ENCODE data around the gene CXCR6.

The CXCR6 gene

DNA sequence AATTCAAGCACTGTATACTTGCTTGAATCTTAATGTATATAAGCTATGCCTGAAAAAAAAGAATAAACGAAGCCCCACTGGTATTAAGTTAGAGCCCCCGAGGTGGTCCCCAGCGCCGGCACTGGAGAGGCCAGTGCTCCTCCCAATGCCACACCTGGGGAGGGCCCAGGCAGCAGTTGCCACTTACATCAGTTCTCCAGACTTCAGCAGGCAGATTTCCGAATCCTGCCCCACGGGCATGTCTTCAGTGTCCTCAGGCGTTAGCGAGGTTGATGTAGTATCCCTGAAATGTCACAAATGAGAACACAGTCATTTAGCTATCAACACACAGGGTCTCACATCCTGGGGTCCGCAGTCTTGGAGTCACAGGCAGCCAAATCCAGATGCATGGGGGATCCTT is 7.0 kb upstream of the CXCR6 start:
- Mint-ChIP-seq H3K27ac (no peak overlapping the region), H3K36me3 (peaks cover 52% of the 10 kb centered on the region), H3K9me3 (no peaks in the 10 kb centered on the region), H3K4me3 (no peak overlapping the region), H3K4me1 (peaks cover 16% of the 10 kb centered on the region), H3K27me3 (peaks cover 7% of the 10 kb centered on the region)
- CTCF ChIA-PET: interaction anchor here (0.6 to 16.7 kb wide), 3 partner anchors 16 to 168 kb away, joined by 3 to 419 read pairs (median 5); no protein-coding TSS in a partner anchor
- DNase-seq: no peak

DNA sequence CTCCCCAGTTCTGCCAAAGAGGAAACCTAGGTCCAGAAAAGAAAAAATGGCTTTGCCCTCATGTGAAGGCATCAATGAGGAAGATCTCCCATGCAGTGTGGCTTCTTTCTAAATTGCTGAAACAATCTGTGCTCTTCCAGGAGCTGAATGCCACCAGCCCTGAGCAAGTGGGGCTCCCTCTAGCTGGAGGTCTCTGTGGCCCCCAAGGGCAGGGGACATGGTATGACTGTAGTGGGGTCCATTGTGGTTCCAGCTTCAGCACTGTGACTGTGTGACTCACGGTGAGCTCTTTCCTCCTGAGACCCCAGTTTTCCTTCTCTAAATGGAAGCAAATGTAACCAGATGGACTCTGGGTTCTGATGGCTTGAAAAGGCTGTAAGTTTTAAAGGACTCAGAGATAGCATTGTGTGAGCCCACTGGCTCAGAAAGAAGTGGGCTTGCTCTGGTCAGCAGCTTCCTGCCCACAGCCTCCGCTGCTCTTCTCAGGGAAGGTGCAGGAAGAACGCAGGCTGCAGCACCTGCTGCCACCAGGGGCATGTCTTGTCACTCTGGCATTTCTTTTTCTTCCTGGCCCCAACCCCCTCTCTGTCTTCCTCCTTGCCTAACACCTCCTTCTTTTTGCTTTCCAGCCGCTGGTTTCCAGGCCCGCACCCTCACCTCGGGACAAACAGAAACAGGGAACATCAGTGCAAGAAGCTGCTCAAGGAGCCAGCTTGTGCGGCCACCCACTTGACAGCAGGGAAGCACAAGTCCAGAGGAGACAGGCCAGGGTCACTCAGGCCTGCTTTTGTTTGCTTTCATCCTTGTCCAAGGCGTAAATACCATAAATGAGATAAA is 5.8 kb upstream of the CXCR6 start:
- H3K4me3 Mint-ChIP-seq: no peak overlapping the region
- H3K36me3 Mint-ChIP-seq: peaks cover 48% of the 10 kb centered on the region
- H3K9me3 Mint-ChIP-seq: no peaks in the 10 kb centered on the region
- peaks cover 23% of the 10 kb centered on the region for H3K4me1 Mint-ChIP-seq
- H3K27ac Mint-ChIP-seq: no peak overlapping the region
- CTCF ChIA-PET: interaction anchor here (0.5 to 16.7 kb wide), 7 partner anchors 17 to 435 kb away, joined by 3 to 419 read pairs (median 4); no protein-coding TSS in a partner anchor
- H3K27me3 Mint-ChIP-seq: peaks cover 7% of the 10 kb centered on the region
- no peak for DNase-seq

DNA sequence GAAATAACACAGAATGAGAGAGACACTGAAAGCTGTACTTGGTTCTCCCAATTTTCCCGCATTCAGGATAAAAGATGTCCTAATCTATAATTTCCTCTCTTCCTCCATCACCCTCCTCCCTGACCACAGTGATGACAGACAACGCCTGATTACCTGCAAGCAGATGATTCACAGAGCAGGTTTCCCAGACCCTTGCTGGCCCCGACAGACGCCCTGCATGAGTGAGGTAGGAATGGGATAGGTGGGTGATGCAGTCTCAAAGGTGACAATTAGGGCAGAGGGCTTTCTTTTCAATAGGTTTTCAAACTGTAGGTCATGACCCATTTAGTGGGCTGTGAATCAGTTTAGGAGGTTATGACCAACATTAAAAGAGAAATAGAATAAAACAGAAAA is 5.2 kb upstream of the CXCR6 start:
- Mint-ChIP-seq H3K9me3 (no peaks in the 10 kb centered on the region), H3K27me3 (peaks cover 7% of the 10 kb centered on the region), H3K36me3 (peaks cover 42% of the 10 kb centered on the region), H3K27ac (no peak overlapping the region), H3K4me3 (no peak overlapping the region), H3K4me1 (peaks cover 30% of the 10 kb centered on the region)
- no peak for DNase-seq
- CTCF ChIA-PET: interaction anchor here (1.0 to 16.7 kb wide), 24 partner anchors 8 to 440 kb away, joined by 3 to 419 read pairs (median 6); partner anchors contain the start of genes CCR1, CCR5 and LZTFL1

GRCh38 chr3:45938864-45939263 is 4.4 kb upstream of the CXCR6 start:
- Mint-ChIP-seq H3K4me3 (no peak overlapping the region), H3K27ac (no peak overlapping the region), H3K27me3 (peaks cover 7% of the 10 kb centered on the region), H3K4me1 (peaks cover 38% of the 10 kb centered on the region), H3K9me3 (no peaks in the 10 kb centered on the region), H3K36me3 (peaks cover 36% of the 10 kb centered on the region)
- peak; percentile 92 for DNase-seq
- CTCF ChIA-PET: interaction anchor here (0.8 to 16.7 kb wide), 30 partner anchors 9 to 439 kb away, joined by 3 to 419 read pairs (median 5); partner anchors contain the start of genes CCR1, CCR5 and LZTFL1

DNA sequence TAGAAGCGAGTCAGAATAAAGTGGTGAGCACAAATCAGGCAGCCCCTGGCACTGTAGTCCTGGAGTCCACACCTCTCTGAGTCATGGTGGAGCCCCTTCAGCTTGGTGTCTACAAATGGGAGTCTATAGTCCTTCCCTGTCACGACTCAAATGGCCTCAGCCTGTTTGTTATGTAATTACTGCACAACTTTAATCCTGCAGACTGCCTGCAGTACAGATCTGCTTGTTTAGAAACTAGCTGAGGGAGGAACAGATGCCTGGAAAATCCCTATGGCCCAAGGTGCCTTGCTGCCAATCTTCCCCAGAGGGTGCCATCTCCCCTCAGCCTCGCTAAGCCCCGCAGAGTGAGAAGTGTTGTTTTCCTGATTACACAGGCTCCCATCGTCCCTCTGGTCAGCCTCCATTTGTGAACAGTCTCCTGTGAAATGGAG is 3.9 kb upstream of the CXCR6 start:
- Mint-ChIP-seq H3K4me3 (no peak overlapping the region), H3K4me1 (peaks cover 40% of the 10 kb centered on the region), H3K36me3 (peaks cover 32% of the 10 kb centered on the region), H3K27ac (no peak overlapping the region), H3K27me3 (peaks cover 7% of the 10 kb centered on the region), H3K9me3 (no peaks in the 10 kb centered on the region)
- DNase-seq: no peak
- CTCF ChIA-PET: interaction anchor here (0.8 to 16.7 kb wide), 32 partner anchors 9 to 439 kb away, joined by 3 to 419 read pairs (median 4); partner anchors contain the start of genes CCR1, CCR5 and LZTFL1

- CTCF ChIA-PET: interaction anchor here (1.0 to 16.7 kb wide), 16 partner anchors 11 to 438 kb away, joined by 3 to 419 read pairs (median 8); partner anchors contain the start of genes CCR1 and CCR5
- Mint-ChIP-seq H3K4me1 (peaks cover 48% of the 10 kb centered on the region), H3K9me3 (no peaks in the 10 kb centered on the region), H3K27me3 (peaks cover 10% of the 10 kb centered on the region), H3K27ac (no peak overlapping the region), H3K36me3 (peaks cover 34% of the 10 kb centered on the region), H3K4me3 (no peak overlapping the region)
- no peak for DNase-seq
These were observed 3.1 kb upstream of the CXCR6 start for GRCh38 chr3:45940004-45940780.

DNA sequence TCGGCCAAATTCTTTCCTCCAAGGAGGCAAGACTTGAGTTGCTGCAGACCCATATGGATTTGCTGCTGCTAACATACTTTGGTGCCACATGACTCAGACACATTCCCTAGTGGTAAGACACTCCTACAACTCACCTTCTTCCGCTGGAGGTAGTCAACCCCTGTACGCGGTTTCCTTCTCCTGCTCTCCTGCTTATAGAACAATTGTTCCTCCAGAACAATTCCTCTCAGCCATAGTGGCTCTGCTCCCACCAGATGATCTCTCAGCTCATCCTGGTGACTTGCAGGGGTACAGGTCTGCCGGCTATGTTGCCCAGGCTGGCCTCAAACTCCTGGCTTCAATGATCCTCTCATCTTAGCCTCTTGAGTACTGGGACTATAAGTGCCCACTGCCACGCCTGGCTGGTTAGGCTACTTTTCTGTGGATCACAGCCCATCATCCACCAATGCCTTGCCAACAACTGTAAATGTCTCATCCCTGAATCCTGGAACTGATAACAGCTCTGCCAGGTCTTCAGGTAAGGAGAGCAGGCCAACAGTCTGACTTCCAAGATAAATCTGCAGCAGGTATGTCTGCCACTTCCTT is 2.4 kb upstream of the CXCR6 start:
- no peak for DNase-seq
- CTCF ChIA-PET: interaction anchor here (1.0 to 16.7 kb wide), 7 partner anchors 11 to 267 kb away, joined by 3 to 419 read pairs (median 19); partner anchors contain the start of gene CCR1
- Mint-ChIP-seq H3K36me3 (peaks cover 35% of the 10 kb centered on the region), H3K27ac (no peak overlapping the region), H3K9me3 (no peaks in the 10 kb centered on the region), H3K4me3 (no peak overlapping the region), H3K4me1 (peaks cover 51% of the 10 kb centered on the region), H3K27me3 (peaks cover 11% of the 10 kb centered on the region)

DNA sequence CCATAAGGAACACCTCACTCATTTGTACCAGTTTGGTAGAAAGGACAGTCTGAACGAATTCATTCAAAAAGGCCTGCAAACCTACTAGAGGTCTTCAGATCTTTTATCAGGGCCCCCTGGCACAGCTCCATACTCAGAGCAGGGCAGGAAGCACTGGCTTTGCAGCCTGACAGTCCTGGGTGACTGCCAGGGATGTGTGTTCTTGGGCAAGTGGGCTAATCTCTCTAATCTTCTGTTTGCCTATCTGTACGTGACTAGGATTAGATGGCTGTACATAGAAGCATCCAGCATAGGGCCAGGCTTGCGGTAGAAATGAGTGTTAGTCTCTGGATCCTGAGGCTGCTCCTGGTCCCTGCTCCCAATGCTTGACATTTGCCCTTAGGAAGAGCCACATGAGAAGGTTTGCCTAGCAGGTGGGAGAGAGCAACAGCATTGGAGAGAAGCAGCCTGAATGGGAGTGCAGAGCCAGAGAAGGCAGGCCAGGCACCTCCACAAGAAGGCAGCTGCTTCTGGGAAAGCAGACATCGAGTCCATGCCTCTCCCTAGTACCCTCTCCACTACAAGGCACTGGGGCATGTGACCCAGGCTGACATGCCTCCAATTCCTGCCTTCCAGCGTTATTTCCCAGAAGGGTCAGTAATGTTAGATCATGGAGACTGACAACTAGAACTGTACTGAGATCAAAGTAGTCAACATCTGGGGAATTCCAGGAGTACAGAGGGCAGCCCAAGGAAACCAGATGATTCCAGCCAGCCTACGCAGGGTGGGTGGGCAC is 1.0 kb upstream of the CXCR6 start:
- Mint-ChIP-seq H3K4me3 (no peak overlapping the region), H3K4me1 (peaks cover 60% of the 10 kb centered on the region), H3K27ac (no peak overlapping the region), H3K9me3 (no peaks in the 10 kb centered on the region), H3K36me3 (peaks cover 45% of the 10 kb centered on the region), H3K27me3 (peaks cover 11% of the 10 kb centered on the region)
- CTCF ChIA-PET: interaction anchor here (0.9 to 16.7 kb wide), 9 partner anchors 8 to 428 kb away, joined by 3 to 419 read pairs (median 3); partner anchors contain the start of genes CCR1 and CCR5
- no peak for DNase-seq

- Mint-ChIP-seq H3K4me1 (peaks cover 63% of the 10 kb centered on the region), H3K9me3 (no peaks in the 10 kb centered on the region), H3K36me3 (peaks cover 60% of the 10 kb centered on the region), H3K4me3 (no peak overlapping the region), H3K27me3 (peaks cover 11% of the 10 kb centered on the region), H3K27ac (peak overlapping the region; percentile 68)
- DNase-seq: no peak
- CTCF ChIA-PET: interaction anchor here (0.6 to 16.7 kb wide), 2 partner anchors 32 to 133 kb away, joined by 3 to 419 read pairs; no protein-coding TSS in a partner anchor
These were observed 1.8 kb downstream of the CXCR6 start for GRCh38 chr3:45944830-45945620.

- no peaks in the 10 kb centered on the region for H3K9me3 Mint-ChIP-seq
- CTCF ChIA-PET: interaction anchor here (1.8 to 16.7 kb wide), 2 partner anchors 48 to 132 kb away, joined by 5 to 419 read pairs; no protein-coding TSS in a partner anchor
- no peak overlapping the region for H3K4me3 Mint-ChIP-seq
- peaks cover 74% of the 10 kb centered on the region for H3K4me1 Mint-ChIP-seq
- peaks cover 62% of the 10 kb centered on the region for H3K36me3 Mint-ChIP-seq
- DNase-seq: no peak
- peaks cover 3% of the 10 kb centered on the region for H3K27me3 Mint-ChIP-seq
- no peak overlapping the region for H3K27ac Mint-ChIP-seq
These were observed 3.0 kb downstream of the CXCR6 start for GRCh38 chr3:45946307-45946706.

- no peaks in the 10 kb centered on the region for H3K9me3 Mint-ChIP-seq
- peaks cover 77% of the 10 kb centered on the region for H3K4me1 Mint-ChIP-seq
- H3K4me3 Mint-ChIP-seq: no peak overlapping the region
- H3K27me3 Mint-ChIP-seq: peaks cover 3% of the 10 kb centered on the region
- no peak overlapping the region for H3K27ac Mint-ChIP-seq
- no peak for DNase-seq
- CTCF ChIA-PET: interaction anchor here (0.6 to 16.7 kb wide), 3 partner anchors 16 to 131 kb away, joined by 3 to 419 read pairs (median 5); no protein-coding TSS in a partner anchor
- peaks cover 67% of the 10 kb centered on the region for H3K36me3 Mint-ChIP-seq
These were observed 3.6 kb downstream of the CXCR6 start for GRCh38 chr3:45946875-45947274.

DNA sequence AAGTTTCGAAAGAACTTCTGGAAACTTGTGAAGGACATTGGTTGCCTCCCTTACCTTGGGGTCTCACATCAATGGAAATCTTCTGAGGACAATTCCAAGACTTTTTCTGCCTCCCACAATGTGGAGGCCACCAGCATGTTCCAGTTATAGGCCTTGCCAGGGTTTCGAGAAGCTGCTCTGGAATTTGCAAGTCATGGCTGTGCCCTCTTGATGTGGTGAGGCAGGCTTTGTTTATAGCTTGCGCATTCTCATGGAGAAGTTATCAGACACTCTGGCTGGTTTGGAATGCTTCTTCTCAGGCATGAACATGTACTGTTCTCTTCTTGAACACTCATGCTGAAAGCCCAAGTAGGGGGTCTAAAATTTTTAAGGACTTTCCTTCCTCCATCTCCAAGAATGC is 4.1 kb downstream of the CXCR6 start:
- Mint-ChIP-seq H3K4me1 (peaks cover 76% of the 10 kb centered on the region), H3K9me3 (no peaks in the 10 kb centered on the region), H3K4me3 (no peak overlapping the region), H3K36me3 (peaks cover 72% of the 10 kb centered on the region), H3K27ac (no peak overlapping the region), H3K27me3 (peaks cover 3% of the 10 kb centered on the region)
- CTCF ChIA-PET: interaction anchor here (0.6 to 16.7 kb wide), 3 partner anchors 15 to 131 kb away, joined by 3 to 419 read pairs (median 5); no protein-coding TSS in a partner anchor
- no peak for DNase-seq

All from activated naive CD4-positive, alpha-beta T cell treated with anti-CD3 and anti-CD28 coated beads, Interleukin-2, amount 10 ng/mL, durations not matched to agents 7 days and 5 days (primary cell).